SK-N-MC (cell line): ENCODE data around the gene RASL11A.

Experiments
- EZH2 ChIP-seq: fragments of 200-600 bp; sonication (generic); IDR thresholded peaks from one replicate; pipeline ENCODE4 v1.6.1; 2017; ENCODE audit warnings: antibody characterized with exemption
- POLR2AphosphoS5 ChIP-seq: IDR thresholded peaks from 2 replicates; pipeline ENCODE4 v1.6.1; 2012; ENCODE audit warnings: mild to moderate bottlenecking, low read depth, low read length, borderline replicate concordance

GRCh38 chr13:27242702-27243101, 27.9 kb upstream of the RASL11A start:
- TF ChIP-seq EZH2 (no peak), POLR2AphosphoS5 (no peak)
